HFF-Myc (cell line): ENCODE results near the gene GYG1.
A peak's percentile ranks its signal among the peaks of the same experiment; 100 is the strongest.

Experiments used
- DNase-seq: peaks from one replicate; pipeline ENCODE4 v3.0.0-alpha.2; 2011; ENCODE audit warnings: low read depth; ENCODE audit errors: extremely low read depth
- H3K4me3 ChIP-seq: replicated peaks from 2 replicates; pipeline ENCODE4 v1.5.1; 2011; ENCODE audit warnings: low read depth, mild to moderate bottlenecking, control low read depth, low read length
- CTCF ChIP-seq: IDR thresholded peaks from 2 replicates; pipeline ENCODE4 v1.5.1; 2012; ENCODE audit warnings: mild to moderate bottlenecking, low read depth, low read length, control low read depth; ENCODE audit errors: missing control alignments

Gene GYG1

GRCh38 chr3:149016242-149016641 lies 24.9 kb downstream of the GYG1 start:
- no peak for DNase-seq
- H3K4me3 ChIP-seq = no peak overlapping the region
- TF ChIP-seq CTCF = no peak

GRCh38 chr3:149016669-149017541 lies 25.6 kb downstream of the GYG1 start:
- H3K4me3 ChIP-seq = no peak overlapping the region
- TF ChIP-seq CTCF = no peak
- DNase-seq = peak; percentile 48

GRCh38 chr3:149018247-149018646 lies 26.9 kb downstream of the GYG1 start:
- no peak for TF ChIP-seq CTCF
- DNase-seq = no peak
- H3K4me3 ChIP-seq = no peak overlapping the region

- TF ChIP-seq CTCF = no peak
- DNase-seq = no peak
These were observed 28.2 kb downstream of the GYG1 start for GRCh38 chr3:149019580-149019979.

GRCh38 chr3:149020196-149020838 lies 29.0 kb downstream of the GYG1 start:
- H3K4me3 ChIP-seq = no peak overlapping the region
- no peak for DNase-seq
- TF ChIP-seq CTCF = no peak

More at GRCh38 chr3:149019580-149019979, 28.2 kb downstream of the GYG1 start:
- no peak overlapping the region for H3K4me3 ChIP-seq

- no peak for TF ChIP-seq CTCF
- no peak for DNase-seq
- H3K4me3 ChIP-seq = no peak overlapping the region
These were observed 29.5 kb downstream of the GYG1 start for GRCh38 chr3:149020839-149021252.
